Vagina (tissue), 2 donors: ENCODE results near the gene CALML3. TPM values are rescaled to one million over a fixed set of nuclear protein-coding genes. Genes with fewer than 3 reads are reported as not detected.
A peak's percentile ranks its signal among the peaks of the same experiment; 100 is the strongest.

ENCODE experiments used
- DNase-seq, 2 donors: peaks; one replicate each; pipeline ENCODE4 v3.0.0-alpha.2; 2017; ENCODE audit errors: extremely low spot score in 2 of 2
- H3K27ac ChIP-seq: fragments of 200-600 bp; sonication (generic); one replicate; pipeline ENCODE4 v1.5.1; 2019
- H3K27me3 ChIP-seq: fragments of 200-600 bp; sonication (generic); one replicate; pipeline ENCODE4 v1.5.1; 2019
- H3K36me3 ChIP-seq, 2 donors: fragments of 200-600 bp; sonication (generic); one replicate each; pipeline ENCODE4 v1.5.1; 2017 to 2019
- H3K4me1 ChIP-seq: fragments of 200-600 bp; sonication (generic); one replicate; pipeline ENCODE4 v1.5.1; 2019
- H3K4me3 ChIP-seq, 2 donors: fragments of 200-600 bp; sonication (generic); 1 replicate in 1 of 2; 2 replicates in 1 of 2; pipeline ENCODE4 v1.5.1; 2016 to 2019
- H3K9me3 ChIP-seq: fragments of 200-600 bp; sonication (generic); one replicate; pipeline ENCODE4 v1.5.1; 2019
- POLR2A ChIP-seq, 2 donors: fragments of 450-650 bp; IDR thresholded peaks; one replicate each; pipeline ENCODE4 v1.6.1; 2017; ENCODE audit warnings: antibody characterized with exemption in 2 of 2, mild to moderate bottlenecking in 2 of 2, moderate library complexity in 2 of 2
- POLR2AphosphoS5 ChIP-seq, 2 donors: sonication (generic); formaldehyde crosslinking; IDR thresholded peaks; one replicate each; pipeline ENCODE4 v1.9.0; 2017; ENCODE audit warnings: antibody characterized with exemption in 2 of 2, mild to moderate bottlenecking in 2 of 2, low read depth in 1 of 2; ENCODE audit not compliant: insufficient read depth in 1 of 2
- intact Hi-C: fragments of 100-400 bp; cut with DNase I; formaldehyde crosslinking; loops from one replicate; pipeline ENCODE4 v1.15.1; 2023
- total RNA-seq: library from RNA; depleted of rRNA; stranded (reverse); fragments of >200 nt; gene quantifications from one replicate; pipeline ENCODE4 v1.2.3, GENCODE V29; 2016
- TF ChIP-seq, protein P1 (sequence below), 3 experiments: fragments of 450-650 bp in 2 of 3; fragments of 200-600 bp in 1 of 3; sonication (generic) in 1 of 3; IDR thresholded peaks; one replicate each; pipeline ENCODE4 v1.5.1; 2017 to 2019; ENCODE audit warnings: antibody characterized with exemption in 3 of 3, mild to moderate bottlenecking in 2 of 3, moderate library complexity in 2 of 3

Gene CALML3
- total RNA-seq, 1 donor from 2014 or later, result 50.6 TPM

DNA sequence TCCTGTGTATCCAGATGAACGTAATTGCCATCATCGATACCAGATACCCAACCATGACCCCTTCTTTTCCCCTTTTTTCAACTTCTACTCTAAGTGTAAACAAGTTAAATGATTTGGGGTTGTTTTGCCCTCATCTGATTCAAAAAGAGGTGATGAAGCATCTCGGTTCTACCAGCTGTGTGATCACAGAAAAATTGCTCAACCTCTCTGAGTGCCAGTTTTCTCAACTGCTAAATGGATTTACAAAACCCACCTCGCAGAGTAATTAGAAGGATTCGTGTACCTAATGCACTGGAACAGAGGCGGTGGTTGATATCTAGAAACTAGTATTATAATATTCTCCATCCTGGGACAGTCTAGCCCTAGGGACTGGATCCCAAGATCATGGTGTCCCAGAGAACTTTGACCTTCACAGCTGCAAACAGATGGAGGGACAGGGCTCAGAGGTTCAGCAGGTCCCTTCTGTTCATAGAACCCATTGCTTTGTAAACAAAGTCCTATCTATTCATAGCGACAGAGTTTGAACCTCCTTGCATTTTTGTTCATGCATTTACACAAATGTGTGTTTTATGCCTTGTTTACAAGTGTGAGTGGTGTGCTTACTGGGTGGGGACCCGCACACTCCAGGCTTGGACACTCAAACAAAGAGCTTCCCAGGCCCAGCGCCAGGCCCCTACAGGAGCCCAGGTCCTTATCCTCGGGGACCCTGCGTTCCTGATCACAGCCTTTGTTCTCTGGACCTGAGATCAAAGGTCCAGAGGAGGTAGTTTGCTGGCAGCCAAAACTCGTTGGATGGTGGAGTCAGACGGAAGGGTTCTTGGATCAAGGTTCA lies 46.4 kb downstream of the CALML3 start:
- intact Hi-C loops, result no loop called here
- H3K27me3 ChIP-seq, result no peaks in the 10 kb centered on the region
- no peak for DNase-seq
- no peak overlapping the region for H3K27ac ChIP-seq
- peaks cover 40% of the 10 kb centered on the region for H3K4me1 ChIP-seq
- TF ChIP-seq POLR2A (IDR thresholded peaks at IDR 0.05) (no peak), POLR2AphosphoS5 (IDR thresholded peaks at IDR 0.05; ENCODE audit: insufficient read depth in 1 of 2, low read depth in 1 of 2) (no peak)
- TF ChIP-seq, protein P1, sequence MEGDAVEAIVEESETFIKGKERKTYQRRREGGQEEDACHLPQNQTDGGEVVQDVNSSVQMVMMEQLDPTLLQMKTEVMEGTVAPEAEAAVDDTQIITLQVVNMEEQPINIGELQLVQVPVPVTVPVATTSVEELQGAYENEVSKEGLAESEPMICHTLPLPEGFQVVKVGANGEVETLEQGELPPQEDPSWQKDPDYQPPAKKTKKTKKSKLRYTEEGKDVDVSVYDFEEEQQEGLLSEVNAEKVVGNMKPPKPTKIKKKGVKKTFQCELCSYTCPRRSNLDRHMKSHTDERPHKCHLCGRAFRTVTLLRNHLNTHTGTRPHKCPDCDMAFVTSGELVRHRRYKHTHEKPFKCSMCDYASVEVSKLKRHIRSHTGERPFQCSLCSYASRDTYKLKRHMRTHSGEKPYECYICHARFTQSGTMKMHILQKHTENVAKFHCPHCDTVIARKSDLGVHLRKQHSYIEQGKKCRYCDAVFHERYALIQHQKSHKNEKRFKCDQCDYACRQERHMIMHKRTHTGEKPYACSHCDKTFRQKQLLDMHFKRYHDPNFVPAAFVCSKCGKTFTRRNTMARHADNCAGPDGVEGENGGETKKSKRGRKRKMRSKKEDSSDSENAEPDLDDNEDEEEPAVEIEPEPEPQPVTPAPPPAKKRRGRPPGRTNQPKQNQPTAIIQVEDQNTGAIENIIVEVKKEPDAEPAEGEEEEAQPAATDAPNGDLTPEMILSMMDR (IDR thresholded peaks at IDR 0.05), result no peak
- H3K9me3 ChIP-seq, result no peaks in the 10 kb centered on the region
- no peak overlapping the region for H3K4me3 ChIP-seq
- no peaks in the 10 kb centered on the region for H3K36me3 ChIP-seq

DNA sequence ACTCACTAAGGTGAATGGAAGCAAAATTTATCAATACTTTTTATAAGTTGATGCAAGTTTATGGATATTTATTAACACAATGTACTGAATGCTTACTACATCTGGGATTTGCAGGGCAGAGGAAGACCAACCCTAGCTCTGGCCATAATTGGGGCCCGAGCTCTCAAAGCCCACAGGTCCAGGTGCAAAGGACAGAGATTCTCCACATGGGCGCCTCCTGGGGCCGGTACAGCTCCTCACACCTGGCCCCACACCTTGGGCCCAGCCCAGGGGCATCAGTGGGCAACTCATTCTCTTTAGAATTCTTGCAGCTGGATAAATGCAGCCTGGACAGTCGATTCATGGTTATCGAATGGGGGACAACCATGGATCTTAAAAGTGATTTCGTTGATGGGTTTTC lies 47.1 kb downstream of the CALML3 start:
- intact Hi-C loops, result no loop called here
- DNase-seq, result no peak
- Histone ChIP-seq H3K9me3 (no peaks in the 10 kb centered on the region), H3K4me1 (peaks cover 45% of the 10 kb centered on the region), H3K27ac (no peak overlapping the region), H3K36me3 (no peaks in the 10 kb centered on the region), H3K4me3 (no peak overlapping the region), H3K27me3 (no peaks in the 10 kb centered on the region)
- TF ChIP-seq, protein P1 (IDR thresholded peaks at IDR 0.05), result no peak
- TF ChIP-seq POLR2A (IDR thresholded peaks at IDR 0.05) (no peak), POLR2AphosphoS5 (IDR thresholded peaks at IDR 0.05; ENCODE audit: insufficient read depth in 1 of 2, low read depth in 1 of 2) (no peak)

DNA sequence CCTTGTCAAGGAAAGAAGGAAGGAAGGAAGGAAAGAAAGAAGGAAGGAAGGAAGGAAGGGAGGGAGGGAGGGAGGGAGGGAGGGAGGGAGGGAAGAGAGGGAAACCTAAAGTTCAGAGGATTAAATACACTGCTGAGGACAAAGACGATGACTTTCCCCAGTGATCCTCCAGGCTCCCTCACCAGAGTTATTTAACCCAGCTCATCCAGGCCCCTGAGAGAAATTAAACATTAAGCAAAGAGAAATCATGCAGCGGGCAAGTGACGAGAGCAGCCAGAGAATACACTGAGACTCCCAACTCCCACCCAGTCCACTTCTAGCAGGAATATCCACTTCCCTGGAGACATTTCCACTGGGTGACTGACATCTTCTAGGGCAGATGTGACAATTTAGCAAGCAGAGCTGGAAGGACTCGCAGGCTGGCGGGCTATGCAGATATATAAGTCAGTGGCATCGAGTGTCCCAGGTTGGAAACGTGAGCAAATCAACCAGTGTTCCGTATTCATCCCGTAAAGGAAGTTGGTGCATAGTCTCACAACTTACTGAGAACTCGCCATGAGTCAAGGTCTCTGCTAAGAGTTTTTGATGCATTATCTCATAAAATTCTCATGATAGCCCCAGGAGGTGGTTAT lies 48.7 kb downstream of the CALML3 start:
- H3K36me3 ChIP-seq, result no peaks in the 10 kb centered on the region
- H3K27ac ChIP-seq, result no peak overlapping the region
- no peak overlapping the region for H3K4me3 ChIP-seq
- TF ChIP-seq, protein P1 (IDR thresholded peaks at IDR 0.05), result no peak
- TF ChIP-seq POLR2A (IDR thresholded peaks at IDR 0.05) (no peak), POLR2AphosphoS5 (IDR thresholded peaks at IDR 0.05; ENCODE audit: insufficient read depth in 1 of 2, low read depth in 1 of 2) (no peak)
- no peaks in the 10 kb centered on the region for H3K9me3 ChIP-seq
- intact Hi-C loops, result no loop called here
- no peak for DNase-seq
- peaks cover 45% of the 10 kb centered on the region for H3K4me1 ChIP-seq
- H3K27me3 ChIP-seq, result no peaks in the 10 kb centered on the region

DNA sequence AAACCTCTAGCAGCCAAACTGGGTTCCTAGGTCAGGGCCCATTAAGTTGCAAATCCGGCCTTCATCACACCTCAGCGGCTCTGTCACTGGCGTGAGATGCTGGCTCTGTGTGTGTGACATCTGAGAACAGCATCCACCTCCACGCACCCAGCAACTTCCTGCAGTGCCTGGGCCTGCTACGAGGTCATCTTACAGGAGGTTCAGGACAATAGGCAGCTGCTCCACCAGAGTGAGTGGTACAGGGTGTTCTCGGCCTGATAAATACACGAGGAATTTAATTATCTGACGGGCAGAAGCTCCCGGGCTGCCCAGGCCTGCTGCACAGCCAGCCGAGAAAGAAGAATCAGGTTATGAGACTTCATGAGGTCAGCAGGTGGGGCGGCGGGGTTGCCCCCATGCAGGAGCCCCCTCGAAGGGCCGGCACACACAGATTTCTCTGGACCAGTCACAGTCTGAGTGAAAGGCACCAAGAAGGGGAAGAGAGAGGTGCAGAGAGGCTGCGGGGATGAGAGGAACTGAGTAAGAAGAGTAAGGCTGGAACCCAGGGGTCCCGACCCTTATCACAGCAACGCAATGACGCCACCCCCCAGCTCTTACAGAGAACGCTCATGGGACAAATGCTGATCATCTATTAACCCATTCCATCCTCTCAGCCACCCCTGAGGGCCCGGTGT lies 49.3 kb downstream of the CALML3 start:
- Histone ChIP-seq H3K27ac (no peak overlapping the region), H3K4me1 (peaks cover 45% of the 10 kb centered on the region), H3K4me3 (no peak overlapping the region), H3K9me3 (no peaks in the 10 kb centered on the region), H3K36me3 (no peaks in the 10 kb centered on the region), H3K27me3 (no peaks in the 10 kb centered on the region)
- intact Hi-C loops, result no loop called here
- TF ChIP-seq POLR2A (IDR thresholded peaks at IDR 0.05) (no peak), POLR2AphosphoS5 (IDR thresholded peaks at IDR 0.05; ENCODE audit: insufficient read depth in 1 of 2, low read depth in 1 of 2) (peak in 1 of 2 donors; percentile 51)
- TF ChIP-seq, protein P1 (IDR thresholded peaks at IDR 0.05), result no peak
- DNase-seq, result no peak
